ENCODE measurements around the gene DBN1.
"Not testable (repeated sequence)": the region's sequence is repeated elsewhere in the genome, so short reads cannot be mapped to it uniquely, and the experiment has no call there.

- not testable (repeated sequence) for TF ChIP-seq CTCF (conservative IDR thresholded peaks at IDR 0.05; ENCODE audit: low read depth, low read length); EZH2 (IDR thresholded peaks at IDR 0.05; ENCODE audit: low read length, unreplicated experiment); EZH2phosphoT487 (IDR thresholded peaks at IDR 0.05; ENCODE audit: borderline replicate concordance, low read length)
Observed at GRCh38 chr5:177485753-177486152, 12.3 kb upstream of the DBN1 start.

Measured in PC-3 (cell line).